Cardiac fibroblast (primary cell): ENCODE data around the gene SRPK1.

ENCODE experiments used
- DNase-seq, 2 donors: peaks; one replicate each; pipeline versions ENCODE4 v3.0.0 to v3.0.0-alpha.2; 2010; ENCODE audit warnings: low read depth in 2 of 2
- H3K4me3 ChIP-seq, 2 donors: replicated peaks in 1 of 2; 1 replicate in 1 of 2; 2 replicates in 1 of 2; pipeline ENCODE4 v1.5.1; 2011; ENCODE audit warnings: low read depth in 2 of 2, low read length in 2 of 2, mild to moderate bottlenecking in 2 of 2, moderate library complexity in 1 of 2
- TF ChIP-seq, protein P1 (sequence below): IDR thresholded peaks from one replicate; pipeline ENCODE4 v1.5.1; 2011; ENCODE audit warnings: low read depth, mild to moderate bottlenecking, low read length, inconsistent platforms

Gene SRPK1

DNA sequence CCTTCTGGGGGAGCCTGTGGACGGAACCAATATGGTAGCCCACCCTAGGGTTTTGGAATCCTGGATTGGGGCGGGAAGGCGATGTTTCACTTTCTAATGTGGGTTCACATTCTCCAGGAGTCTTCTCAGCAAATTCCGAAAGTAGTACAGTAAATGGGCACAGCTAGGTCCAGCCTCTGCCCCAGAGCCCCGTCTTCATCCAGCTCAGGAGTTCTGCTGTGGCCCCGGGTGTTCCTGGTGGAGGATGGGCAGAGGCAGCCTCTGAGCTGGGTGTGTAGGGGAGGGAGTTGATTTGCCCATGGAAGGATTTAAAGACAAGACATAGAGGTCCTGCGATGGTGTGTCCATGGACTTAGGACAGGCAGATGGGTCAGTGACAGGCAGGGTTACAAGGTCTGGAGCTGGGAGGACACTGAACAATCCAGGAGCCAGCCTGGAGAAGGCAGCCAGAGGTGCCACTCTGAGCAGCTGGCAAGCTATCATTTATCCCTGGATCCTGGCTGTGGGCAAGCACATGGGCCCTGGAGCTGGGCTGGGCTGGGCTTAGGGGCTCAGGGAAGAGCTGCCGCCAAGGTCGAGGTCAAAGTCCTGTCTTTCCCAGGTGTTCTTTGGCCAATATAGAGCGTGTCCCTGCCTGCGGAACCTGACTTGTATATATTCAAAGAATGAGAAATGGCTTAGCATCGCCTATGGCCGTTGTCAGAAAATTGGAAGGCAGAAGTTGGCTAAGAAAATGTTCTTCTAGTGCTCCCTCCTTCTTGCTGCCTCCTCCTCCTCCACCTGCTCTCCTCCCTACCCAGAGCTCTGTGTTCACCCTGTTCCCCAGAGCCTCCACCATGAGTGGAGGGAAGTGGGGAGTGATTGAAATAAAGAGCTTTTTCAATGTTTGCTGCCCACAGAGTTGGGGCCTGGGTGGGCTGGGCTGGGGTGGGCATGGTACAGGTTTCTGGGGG lies 133.4 kb downstream of the SRPK1 start:
- H3K4me3 ChIP-seq, result no peak overlapping the region
- no peak for DNase-seq
- TF ChIP-seq, protein P1, sequence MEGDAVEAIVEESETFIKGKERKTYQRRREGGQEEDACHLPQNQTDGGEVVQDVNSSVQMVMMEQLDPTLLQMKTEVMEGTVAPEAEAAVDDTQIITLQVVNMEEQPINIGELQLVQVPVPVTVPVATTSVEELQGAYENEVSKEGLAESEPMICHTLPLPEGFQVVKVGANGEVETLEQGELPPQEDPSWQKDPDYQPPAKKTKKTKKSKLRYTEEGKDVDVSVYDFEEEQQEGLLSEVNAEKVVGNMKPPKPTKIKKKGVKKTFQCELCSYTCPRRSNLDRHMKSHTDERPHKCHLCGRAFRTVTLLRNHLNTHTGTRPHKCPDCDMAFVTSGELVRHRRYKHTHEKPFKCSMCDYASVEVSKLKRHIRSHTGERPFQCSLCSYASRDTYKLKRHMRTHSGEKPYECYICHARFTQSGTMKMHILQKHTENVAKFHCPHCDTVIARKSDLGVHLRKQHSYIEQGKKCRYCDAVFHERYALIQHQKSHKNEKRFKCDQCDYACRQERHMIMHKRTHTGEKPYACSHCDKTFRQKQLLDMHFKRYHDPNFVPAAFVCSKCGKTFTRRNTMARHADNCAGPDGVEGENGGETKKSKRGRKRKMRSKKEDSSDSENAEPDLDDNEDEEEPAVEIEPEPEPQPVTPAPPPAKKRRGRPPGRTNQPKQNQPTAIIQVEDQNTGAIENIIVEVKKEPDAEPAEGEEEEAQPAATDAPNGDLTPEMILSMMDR, result no peak

DNA sequence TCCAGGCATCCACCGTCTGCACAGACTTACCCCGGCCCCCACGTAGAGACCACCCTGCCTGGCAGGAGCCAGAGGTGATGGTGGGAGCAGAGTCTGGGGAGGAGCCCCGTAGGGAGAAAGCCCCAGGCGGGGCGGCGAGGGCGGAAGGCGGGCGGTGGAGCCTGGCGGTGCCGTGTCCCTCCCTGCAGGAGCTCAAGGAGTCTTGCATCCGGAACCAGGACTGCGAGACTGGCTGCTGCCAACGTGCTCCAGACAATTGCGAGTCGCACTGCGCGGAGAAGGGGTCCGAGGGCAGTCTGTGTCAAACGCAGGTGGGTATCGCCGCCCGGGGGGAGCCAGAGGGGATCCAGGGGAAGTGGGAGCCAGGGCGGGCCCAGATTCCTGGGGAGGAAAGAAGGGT lies 134.1 kb downstream of the SRPK1 start:
- no peak overlapping the region for H3K4me3 ChIP-seq
- DNase-seq, result no peak
- TF ChIP-seq, protein P1, result no peak

DNA sequence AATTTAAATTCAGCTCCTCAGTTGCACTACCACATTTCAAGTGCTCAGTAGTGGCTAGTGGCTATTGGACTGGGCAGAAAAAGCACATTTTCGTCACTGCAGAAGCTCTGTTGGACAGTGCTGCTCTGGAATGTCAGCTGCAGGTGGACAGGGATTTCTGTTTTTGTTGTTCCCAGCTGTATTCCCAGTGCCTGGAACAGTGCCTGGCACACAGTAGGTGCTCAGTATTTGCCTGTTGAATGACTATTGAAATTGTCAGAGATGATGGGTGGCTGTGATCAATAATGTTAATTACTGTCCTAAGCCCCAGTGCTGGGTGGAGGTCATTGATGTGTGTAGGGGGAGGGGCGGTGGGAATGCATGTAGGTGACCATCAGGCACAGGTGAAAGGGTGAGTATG lies 134.6 kb downstream of the SRPK1 start:
- TF ChIP-seq, protein P1, result no peak
- H3K4me3 ChIP-seq, result no peak overlapping the region
- no peak for DNase-seq

DNA sequence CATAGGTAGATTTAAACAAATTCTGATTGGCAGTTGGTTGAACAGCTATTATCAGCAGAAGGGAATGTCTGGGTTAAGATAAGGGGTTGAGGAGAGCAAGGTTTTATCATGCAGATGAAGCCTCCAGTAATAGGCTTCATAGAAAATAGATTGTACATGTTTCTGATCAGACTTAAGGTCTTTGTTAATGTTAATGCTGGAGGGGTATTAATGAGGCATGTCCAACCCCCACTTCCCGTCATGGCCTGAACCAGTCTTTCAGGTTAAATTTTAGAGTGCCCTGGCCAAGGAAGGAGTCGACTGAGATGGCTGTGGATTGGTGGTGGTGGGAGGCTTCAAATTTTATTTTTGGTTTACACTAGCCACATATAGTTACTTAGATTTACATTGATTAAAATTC lies 136.7 kb downstream of the SRPK1 start:
- DNase-seq, result no peak
- no peak overlapping the region for H3K4me3 ChIP-seq
- TF ChIP-seq, protein P1, result no peak
